ENCODE measurements around the gene ENTHD1.

The ENTHD1 gene

GRCh38 chr22:39713799-39714290, 179.7 kb downstream of the ENTHD1 start:
- DNase-seq (ENCODE audit: low read depth), result no peak

GRCh38 chr22:39712751-39713525, 180.6 kb downstream of the ENTHD1 start:
- DNase-seq (ENCODE audit: low read depth), result no peak

DNA sequence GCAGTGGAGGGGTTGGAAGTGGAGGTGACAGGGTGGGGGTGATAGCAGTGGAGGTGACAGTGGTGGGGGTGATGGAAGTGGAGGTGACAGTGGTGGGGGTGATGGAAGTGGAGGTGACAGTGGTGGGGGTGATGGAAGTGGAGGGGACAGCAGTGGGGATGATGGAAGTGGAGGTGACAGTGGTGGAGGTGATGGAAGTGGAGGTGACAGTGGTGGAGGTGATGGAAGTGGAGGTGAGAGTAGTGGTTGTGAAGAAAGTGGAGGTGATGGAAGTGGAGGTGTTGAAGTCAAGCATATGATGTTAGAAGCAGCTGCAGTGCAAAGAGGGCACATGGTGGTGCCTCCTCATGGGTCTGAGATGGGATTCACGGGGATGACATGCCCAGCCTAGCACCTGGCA, 181.5 kb downstream of the ENTHD1 start:
- DNase-seq (ENCODE audit: low read depth), result no peak

DNA sequence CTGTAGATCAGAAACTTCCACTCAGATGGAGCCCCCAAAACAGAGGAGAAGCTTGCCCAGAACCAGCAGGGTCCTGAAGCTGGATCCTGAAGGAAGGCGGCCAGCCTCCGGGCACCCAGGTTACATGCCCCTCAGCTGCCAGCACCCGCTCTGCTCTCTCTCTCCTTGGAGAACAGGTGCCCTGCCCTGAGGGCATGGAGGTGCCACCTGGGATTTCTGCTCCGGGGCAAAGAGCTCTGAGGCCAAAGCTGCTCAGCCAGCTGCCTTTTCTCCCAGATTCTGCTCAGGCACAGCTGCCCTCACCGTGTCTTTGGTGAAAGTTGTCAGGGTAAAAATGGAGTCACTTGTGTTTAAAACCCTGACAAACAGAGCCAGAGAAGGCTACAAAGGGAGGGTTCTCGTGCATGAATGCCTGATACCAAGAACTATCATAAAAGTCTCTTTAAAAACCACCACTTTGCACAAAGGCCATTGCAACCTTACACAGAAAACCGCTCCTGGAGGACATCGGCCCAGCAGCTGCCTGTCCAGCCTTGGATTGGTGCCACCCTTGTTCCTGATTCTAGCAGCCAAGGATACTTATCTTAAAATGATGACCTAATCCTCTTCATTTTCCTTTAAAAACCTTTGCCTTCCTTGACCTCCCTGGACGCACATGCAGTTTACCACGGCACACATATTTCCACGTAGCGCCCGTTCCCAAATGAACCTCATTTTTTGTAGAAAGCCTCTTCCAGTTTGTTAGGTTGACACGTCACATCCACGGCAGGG, 183.0 kb downstream of the ENTHD1 start:
- no peak for DNase-seq (ENCODE audit: low read depth)

DNA sequence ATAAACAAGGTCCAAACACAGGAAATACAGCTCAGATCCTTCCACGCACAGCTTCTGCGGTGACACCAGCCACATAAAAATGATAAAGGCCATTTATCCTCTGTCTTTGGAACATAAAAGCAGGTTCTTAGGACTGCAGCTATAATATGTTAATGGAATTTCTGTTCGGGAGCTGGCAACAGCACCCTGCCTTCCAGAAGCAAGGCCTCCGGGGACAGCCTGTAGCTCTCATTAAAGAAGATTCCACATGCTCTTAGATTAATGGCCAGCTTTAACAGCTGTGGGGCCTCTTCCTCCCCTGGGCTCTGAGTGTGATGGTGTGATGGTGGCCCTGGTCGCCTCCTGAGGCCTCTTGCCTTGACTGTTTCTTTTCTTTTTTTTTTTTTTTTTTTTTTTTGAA, 185.7 kb downstream of the ENTHD1 start:
- DNase-seq (ENCODE audit: low read depth), result no peak

DNA sequence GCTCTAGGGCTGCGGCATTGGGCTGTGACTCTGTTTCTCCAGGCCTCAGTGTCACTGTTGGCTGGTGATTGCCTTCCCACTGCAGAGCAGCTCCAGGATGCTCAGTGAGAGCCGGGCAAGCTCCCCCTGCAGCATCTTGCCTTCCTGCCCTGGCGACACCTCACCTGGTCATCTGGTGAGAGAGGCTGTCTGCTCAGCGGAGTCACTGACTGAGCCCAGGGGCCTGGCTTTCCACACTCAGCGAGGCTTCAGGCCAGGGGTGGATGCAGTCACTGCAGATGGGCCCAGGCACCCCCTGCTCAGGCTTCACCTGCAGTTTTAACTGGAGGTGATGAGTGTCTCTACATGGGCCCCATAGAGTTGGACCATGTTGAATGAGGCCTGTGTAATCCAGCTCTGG, 186.2 kb downstream of the ENTHD1 start:
- no peak for DNase-seq (ENCODE audit: low read depth)

GRCh38 chr22:39706376-39707140, 187.0 kb downstream of the ENTHD1 start:
- no peak for DNase-seq (ENCODE audit: low read depth)

DNA sequence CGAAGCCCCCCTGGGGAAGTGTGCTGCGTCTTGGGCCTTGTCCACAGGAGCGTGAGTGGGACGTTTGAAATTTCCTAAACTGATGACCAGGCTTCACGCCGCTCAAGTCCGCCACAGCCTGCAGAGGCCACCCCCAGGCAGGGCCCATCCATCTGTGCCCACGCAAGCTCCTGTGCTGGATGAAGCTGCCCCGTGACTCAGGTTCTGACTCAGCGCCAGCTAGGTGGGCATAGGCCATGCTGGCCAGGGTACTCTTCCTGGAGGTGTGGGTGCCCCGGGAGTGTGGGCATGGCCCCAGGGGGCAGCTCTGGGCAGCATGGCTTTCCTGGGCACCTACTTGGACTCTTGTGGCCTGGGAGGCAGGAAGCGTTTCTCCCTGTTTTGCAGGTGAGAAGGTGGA, 188.2 kb downstream of the ENTHD1 start:
- DNase-seq (ENCODE audit: low read depth), result no peak

GRCh38 chr22:39703928-39704639, 189.5 kb downstream of the ENTHD1 start:
- no peak for DNase-seq (ENCODE audit: low read depth)

DNA sequence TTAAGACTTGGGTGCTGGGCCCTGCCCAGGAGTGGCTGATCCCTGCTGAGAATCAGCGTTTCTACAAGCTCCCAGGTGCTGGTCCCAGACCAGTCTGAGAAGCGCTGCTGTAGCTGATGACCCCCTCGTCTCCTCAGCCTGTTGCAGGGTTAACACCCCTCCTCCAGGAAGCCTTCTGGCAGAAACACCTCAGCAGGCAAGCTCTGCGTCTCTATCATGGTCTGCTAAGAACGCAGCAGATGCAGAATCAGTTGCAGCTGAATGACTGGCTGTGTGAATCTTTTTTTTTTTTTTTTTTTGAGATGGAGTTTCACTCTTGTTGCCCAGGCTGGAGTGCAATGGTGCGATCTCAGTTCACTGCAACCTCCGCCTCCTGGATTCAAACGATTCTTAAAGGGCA, 190.5 kb downstream of the ENTHD1 start:
- DNase-seq (ENCODE audit: low read depth), result no peak

DNA sequence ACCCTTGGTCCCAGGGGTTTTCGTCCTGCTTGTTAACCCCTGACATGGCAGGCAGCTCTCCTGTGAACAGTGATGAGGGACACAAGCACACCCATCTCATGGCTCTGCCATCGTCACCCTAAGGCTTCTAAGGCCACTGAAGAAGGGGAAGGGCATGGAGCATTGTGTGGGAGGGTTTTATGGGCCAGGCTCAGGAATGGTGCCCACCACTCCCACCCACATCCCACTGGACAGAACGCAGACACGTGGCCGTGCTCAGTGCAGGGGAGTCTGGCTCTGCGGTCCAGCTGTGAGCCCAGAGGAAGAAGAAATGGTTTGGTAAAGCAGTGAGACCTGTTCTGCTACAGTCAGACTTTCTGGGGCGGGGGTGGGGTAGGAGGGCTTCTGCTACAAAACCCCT, 193.0 kb downstream of the ENTHD1 start:
- DNase-seq (ENCODE audit: low read depth), result no peak

DNA sequence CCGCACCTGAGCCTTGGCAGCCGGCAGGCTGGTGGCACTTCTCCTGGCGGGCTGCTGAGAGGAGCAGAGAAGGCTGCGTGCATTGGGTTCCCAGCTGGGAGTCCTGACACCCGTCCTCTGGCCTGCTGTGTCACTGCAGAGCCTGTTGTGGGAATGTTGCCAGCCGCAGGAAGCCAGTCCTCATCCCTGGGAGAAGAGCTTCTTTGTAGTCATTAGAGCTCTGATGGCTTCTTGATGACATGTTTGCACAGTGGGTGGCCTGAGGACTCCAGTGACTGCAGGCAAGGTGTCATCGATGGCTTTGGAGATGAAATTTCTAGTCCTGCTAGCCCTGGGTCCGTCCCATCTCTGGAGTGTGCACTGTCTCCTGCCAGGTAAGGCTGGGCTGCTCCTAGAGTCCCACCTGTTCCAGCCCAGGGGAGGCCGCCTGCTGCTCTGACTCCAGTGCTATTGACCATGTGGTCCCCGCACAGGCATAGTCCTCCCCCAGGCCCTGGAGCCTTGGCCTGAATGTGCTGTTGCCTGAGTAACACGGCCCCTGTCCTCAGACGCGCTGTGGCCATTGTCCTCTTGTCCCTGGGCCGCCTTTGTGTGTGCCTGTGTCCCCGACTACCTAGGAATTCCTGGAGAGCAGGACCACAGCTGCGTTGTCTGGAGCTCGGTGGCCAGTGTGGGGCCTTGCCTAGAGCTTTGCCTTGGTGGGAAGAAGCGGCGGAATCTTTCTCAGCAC, 193.8 kb downstream of the ENTHD1 start:
- no peak for DNase-seq (ENCODE audit: low read depth)

DNA sequence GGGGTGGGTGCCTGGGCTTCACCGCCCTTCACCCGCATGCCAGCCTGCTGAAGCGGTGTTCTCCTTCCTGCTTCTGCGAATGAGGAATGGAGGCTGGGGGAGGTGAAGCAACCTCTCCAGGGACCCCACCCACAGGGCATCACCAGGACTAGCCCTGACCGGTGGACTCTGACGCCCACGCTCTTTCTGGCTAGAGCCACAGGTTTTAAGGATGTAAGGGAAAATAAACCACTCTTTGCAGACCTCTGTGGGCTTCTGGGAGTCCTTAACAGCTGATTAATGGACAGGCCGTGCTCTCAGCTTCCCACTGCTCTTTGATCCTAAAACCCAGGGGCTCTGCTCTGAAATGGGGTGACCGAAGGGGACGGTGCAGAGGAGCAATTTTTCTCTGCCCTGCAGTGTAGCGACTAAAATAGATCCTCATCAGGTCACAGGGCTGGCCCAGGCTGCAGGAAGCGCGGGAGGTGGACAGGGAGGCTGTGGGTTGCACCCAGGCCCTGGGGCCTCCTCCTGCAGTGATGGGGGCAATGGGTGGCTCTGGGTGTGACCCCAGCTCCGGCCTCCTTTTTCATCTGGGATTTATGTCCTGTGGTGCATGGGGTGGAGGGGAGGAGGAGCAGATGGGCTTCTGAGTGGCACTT, 195.7 kb downstream of the ENTHD1 start:
- DNase-seq (ENCODE audit: low read depth), result no peak

GRCh38 chr22:39693943-39694500, 199.5 kb downstream of the ENTHD1 start:
- DNase-seq (ENCODE audit: low read depth), result no peak
